ENCODE results near the gene CSTF2.
"Not testable (repeated sequence)": the region's sequence is repeated elsewhere in the genome, so short reads cannot be mapped to it uniquely, and the experiment has no call there.

The CSTF2 gene

GRCh38 chrX:100819837-100820666 is at the start of gene CSTF2:
TSS of gene CSTF2 (plus strand) at chrX:100820391. CDS start at chrX:100820417, 26 bp downstream.
- no peak for TF ChIP-seq Cebpa-rat (IDR thresholded peaks at IDR 0.05)
- peak within 1 kb of the TSS; percentile 58 to 72 (median 68) for H3K4me3 ChIP-seq
- H3K36me3 ChIP-seq: peaks cover 13 to 34% (median 29%) of the 10 kb centered on the region in 11 experiments; a peak in 20 of 22 replicates
- peaks cover 0 to 8% (median 0%) of the 10 kb centered on the region in 10 experiments; a peak in 2 of 20 replicates for H3K4me1 ChIP-seq
- H3K9me3 ChIP-seq (replicated peaks in 1 of 11): no peaks in the 10 kb centered on the region
- peak within 1 kb of the TSS; percentile 11 to 83 (median 75); a peak in 21 of 22 replicates for H3K27ac ChIP-seq
- no peaks in the 10 kb centered on the region for H4K20me1 ChIP-seq
- H3K27me3 ChIP-seq: no peaks in the 10 kb centered on the region
- peak within 1 kb of the TSS; percentile 60 to 83 (median 75) for H3K9ac ChIP-seq
- peak within 1 kb of the TSS; percentile 61 to 78 (median 67) for H3K4me2 ChIP-seq

GRCh38 chrX:100796371-100796770 is 23.8 kb upstream of the CSTF2 start:
- H3K4me3 ChIP-seq; H4K20me1 ChIP-seq; H3K9me3 ChIP-seq (replicated peaks in 1 of 11); H3K27ac ChIP-seq; H3K4me2 ChIP-seq; H3K9ac ChIP-seq; H3K4me1 ChIP-seq; H3K36me3 ChIP-seq; H3K27me3 ChIP-seq: not testable (repeated sequence)

- Histone ChIP-seq H3K27ac (no peak overlapping the region), H3K4me2 (no peak overlapping the region), H4K20me1 (no peaks in the 10 kb centered on the region), H3K27me3 (no peaks in the 10 kb centered on the region), H3K9me3 (replicated peaks in 1 of 11) (no peaks in the 10 kb centered on the region), H3K36me3 (no peaks in the 10 kb centered on the region), H3K9ac (no peak overlapping the region), H3K4me1 (no peaks in the 10 kb centered on the region), H3K4me3 (no peak overlapping the region)
- 0 out of 22 replicates have a peak, but pooled peaks of 1 of the 11 experiments have one; percentile 22 for TF ChIP-seq Cebpa-rat (IDR thresholded peaks at IDR 0.05)
Measured at GRCh38 chrX:100797359-100797758, 22.8 kb upstream of the CSTF2 start.

- Histone ChIP-seq H3K4me3 (no peak overlapping the region), H4K20me1 (no peaks in the 10 kb centered on the region), H3K9me3 (replicated peaks in 1 of 11) (no peaks in the 10 kb centered on the region), H3K27me3 (no peaks in the 10 kb centered on the region), H3K27ac (no peak overlapping the region), H3K4me1 (no peaks in the 10 kb centered on the region), H3K4me2 (no peak overlapping the region), H3K36me3 (no peaks in the 10 kb centered on the region), H3K9ac (no peak overlapping the region)
- no peak for TF ChIP-seq Cebpa-rat (IDR thresholded peaks at IDR 0.05)
Measured at GRCh38 chrX:100798484-100799214, 21.5 kb upstream of the CSTF2 start.

GRCh38 chrX:100802843-100803242 is 17.3 kb upstream of the CSTF2 start:
- Histone ChIP-seq H3K27ac (no peak overlapping the region), H3K4me2 (no peak overlapping the region), H3K9me3 (replicated peaks in 1 of 11) (peaks cover 5 to 24% (median 11%) of the 10 kb centered on the region in 11 experiments; a peak in 14 of 22 replicates), H3K4me3 (no peak overlapping the region), H3K36me3 (no peaks in the 10 kb centered on the region), H3K4me1 (no peaks in the 10 kb centered on the region), H3K27me3 (no peaks in the 10 kb centered on the region), H3K9ac (no peak overlapping the region), H4K20me1 (no peaks in the 10 kb centered on the region)
- TF ChIP-seq Cebpa-rat (IDR thresholded peaks at IDR 0.05): no peak

- Histone ChIP-seq H3K4me1 (no peaks in the 10 kb centered on the region), H3K36me3 (no peaks in the 10 kb centered on the region), H4K20me1 (no peaks in the 10 kb centered on the region), H3K27me3 (no peaks in the 10 kb centered on the region), H3K9me3 (replicated peaks in 1 of 11) (peaks cover 5 to 24% (median 11%) of the 10 kb centered on the region in 11 experiments; a peak in 14 of 22 replicates), H3K27ac (no peak overlapping the region), H3K4me2 (no peak overlapping the region), H3K9ac (no peak overlapping the region), H3K4me3 (no peak overlapping the region)
- TF ChIP-seq Cebpa-rat (IDR thresholded peaks at IDR 0.05): no peak
Measured at GRCh38 chrX:100804780-100805179, 15.4 kb upstream of the CSTF2 start.

GRCh38 chrX:100808265-100808664 is 11.9 kb upstream of the CSTF2 start:
- not testable (repeated sequence) for H3K4me1 ChIP-seq, H3K27me3 ChIP-seq, H4K20me1 ChIP-seq, H3K4me2 ChIP-seq, H3K27ac ChIP-seq, H3K4me3 ChIP-seq, H3K36me3 ChIP-seq, H3K9ac ChIP-seq
- peaks cover 5 to 24% (median 11%) of the 10 kb centered on the region in 11 experiments; a peak in 14 of 22 replicates for H3K9me3 ChIP-seq (replicated peaks in 1 of 11)

- no peak overlapping the region for H3K4me2 ChIP-seq
- no peak overlapping the region for H3K4me3 ChIP-seq
- H4K20me1 ChIP-seq: no peaks in the 10 kb centered on the region
- no peak overlapping the region for H3K9ac ChIP-seq
- no peak for TF ChIP-seq Cebpa-rat (IDR thresholded peaks at IDR 0.05)
- no peaks in the 10 kb centered on the region for H3K27me3 ChIP-seq
- no peaks in the 10 kb centered on the region for H3K4me1 ChIP-seq
- H3K9me3 ChIP-seq (replicated peaks in 1 of 11): no peaks in the 10 kb centered on the region
- no peak overlapping the region for H3K27ac ChIP-seq
- H3K36me3 ChIP-seq: no peaks in the 10 kb centered on the region
Measured at GRCh38 chrX:100812216-100813158, 7.7 kb upstream of the CSTF2 start.

GRCh38 chrX:100817340-100817739 is 2.9 kb upstream of the CSTF2 start:
- H3K27ac ChIP-seq: no peak overlapping the region
- no peak overlapping the region for H3K9ac ChIP-seq
- H3K4me1 ChIP-seq: peaks cover 0 to 8% (median 0%) of the 10 kb centered on the region in 10 experiments; a peak in 2 of 20 replicates
- no peak overlapping the region for H3K4me2 ChIP-seq
- no peaks in the 10 kb centered on the region for H3K27me3 ChIP-seq
- TF ChIP-seq Cebpa-rat (IDR thresholded peaks at IDR 0.05): no peak
- H3K36me3 ChIP-seq: peaks cover 0 to 7% (median 4%) of the 10 kb centered on the region in 11 experiments; a peak in 9 of 22 replicates
- H3K4me3 ChIP-seq: no peak overlapping the region
- H4K20me1 ChIP-seq: no peaks in the 10 kb centered on the region
- H3K9me3 ChIP-seq (replicated peaks in 1 of 11): no peaks in the 10 kb centered on the region

Measured in BLaER1 treated with 17β-estradiol and CSF1 and Interleukin-3, amounts not matched to agents 10 nM and 100 nM (cell line).